NCI-H1105 (cell line): Measurements from ENCODE around the gene GDF10.

Experiments used
- DNase-seq: peaks from one replicate; lab custom pipeline; 2025; lab: John Stamatoyannopoulos, UW

Gene GDF10

DNA sequence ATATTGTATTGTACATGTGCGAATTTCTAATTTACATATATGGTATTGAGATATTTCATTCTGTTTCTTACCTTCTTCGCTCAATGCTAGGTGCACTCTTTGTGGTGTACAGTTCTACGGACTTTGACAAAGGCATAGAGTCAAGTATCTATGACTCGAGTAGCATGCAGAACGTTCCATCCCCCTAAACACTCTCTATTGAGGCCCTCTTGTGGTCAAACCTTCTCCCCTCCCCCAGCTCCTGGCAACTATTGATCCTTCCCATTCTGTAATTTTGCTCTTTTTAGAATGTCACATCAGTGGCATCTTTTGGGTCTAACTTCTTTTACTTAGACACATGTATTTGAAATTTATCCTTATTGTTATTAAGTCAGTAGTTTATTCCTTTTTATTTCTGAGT is 30.7 kb upstream of the GDF10 start:
- no peak for DNase-seq

DNA sequence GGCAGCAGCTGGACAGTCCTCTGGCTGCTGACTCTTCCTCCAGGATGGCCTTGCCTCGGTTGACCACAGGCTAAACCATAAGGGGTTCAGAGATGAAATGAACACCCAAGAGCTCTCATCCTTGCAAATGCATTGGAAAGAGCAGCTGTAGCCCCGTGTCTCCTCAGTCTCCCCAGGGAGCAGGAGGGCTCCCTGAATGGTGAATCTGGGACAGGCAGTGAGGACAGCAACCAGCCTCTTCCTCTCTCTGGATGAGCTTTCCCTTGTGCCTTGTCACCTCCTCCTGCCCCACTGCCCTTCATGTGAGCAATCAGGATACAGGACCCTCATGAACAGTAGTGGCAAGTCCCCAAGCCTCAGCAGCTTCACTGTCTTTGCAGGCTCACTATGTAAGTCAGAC is 23.9 kb upstream of the GDF10 start:
- DNase-seq: no peak

DNA sequence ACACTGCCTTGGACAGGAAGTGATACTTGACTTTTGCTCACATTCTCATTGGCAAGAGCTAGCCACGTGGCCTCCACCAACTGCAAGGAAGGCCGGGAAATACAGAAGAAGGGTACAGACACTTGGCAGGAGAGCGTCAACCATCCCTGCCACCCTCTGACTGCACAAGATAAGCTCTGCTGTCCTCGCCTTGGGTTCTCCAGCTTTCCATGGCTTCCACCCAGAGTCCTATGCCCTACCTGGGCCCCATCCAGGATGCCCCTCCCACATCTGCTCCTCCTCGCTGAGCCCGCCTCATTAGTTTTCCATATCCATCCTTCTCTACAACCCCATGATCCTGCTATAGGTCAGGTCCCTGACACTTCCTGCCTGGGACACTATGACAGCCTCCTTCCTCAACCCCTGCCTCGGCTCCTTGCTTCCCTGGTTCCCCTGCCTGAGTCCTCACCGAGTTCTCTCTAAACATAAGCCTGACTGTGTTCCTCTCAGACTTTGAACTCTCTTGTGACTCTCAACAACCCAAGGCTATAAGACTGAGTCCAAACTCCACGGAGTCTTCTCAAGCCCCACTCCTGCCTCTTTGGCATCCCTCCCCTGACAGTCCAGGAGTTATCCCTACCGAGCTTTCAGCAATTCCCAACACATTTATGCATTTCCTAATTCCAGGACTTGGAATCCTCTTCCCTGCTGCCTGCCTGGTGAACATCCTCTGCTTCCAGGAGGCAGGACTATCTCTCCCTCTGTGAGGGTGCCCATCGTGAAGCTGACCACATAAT is 23.2 kb upstream of the GDF10 start:
- DNase-seq: no peak

DNA sequence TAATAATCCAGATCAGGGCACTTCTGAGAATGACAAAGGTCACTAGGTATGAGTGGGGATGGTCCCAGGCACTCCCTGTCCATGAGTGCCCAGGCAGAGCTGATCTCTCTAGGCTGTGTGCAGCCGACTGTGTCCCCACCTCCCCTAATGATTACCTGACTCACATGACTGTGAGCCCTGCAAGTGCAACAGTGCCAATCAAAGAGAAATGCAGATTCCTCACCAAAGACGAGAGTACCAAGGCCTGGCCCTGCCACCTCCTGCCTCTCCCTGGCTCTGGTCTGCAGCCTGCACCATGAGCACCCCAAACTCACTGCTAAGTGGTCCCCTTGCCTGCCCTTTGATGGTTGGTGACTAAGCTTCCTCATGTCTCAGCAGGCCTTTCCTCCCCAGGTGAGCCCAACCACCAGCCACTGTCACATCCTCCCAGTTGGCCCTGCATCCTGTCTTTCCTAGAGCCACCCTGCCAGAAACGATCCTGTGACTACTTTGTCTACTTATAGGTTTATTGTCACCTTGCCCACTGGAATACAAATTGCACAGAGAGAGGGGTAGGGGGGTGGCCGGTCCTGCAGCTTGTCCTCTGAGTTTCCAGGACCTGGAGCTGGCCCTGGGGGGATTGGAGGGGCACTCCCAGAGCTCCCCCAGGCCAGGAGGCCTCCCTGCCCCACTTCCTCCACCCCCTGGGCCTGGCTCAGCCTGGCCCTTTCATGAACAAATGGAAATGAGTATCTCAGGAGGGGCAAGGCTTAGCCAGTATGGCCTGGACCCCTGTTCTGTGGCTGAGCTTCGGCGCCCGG is 22.4 kb upstream of the GDF10 start:
- no peak for DNase-seq

DNA sequence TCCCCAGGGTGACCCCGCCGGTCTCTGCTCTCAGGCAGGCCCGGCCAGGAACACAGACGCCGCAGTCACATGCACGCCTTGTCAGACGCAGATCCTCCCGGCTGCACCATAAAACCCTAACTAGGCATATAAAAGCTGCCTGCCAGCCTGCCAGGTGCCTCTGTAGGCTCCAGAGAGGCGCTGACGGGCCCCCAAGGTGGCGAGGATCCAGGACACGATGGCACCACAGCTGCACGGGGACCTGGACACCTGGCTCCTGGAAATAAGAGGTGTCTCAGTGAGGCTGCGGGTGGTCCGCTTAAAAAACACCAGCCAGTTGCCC is 21.9 kb upstream of the GDF10 start:
- DNase-seq: no peak

DNA sequence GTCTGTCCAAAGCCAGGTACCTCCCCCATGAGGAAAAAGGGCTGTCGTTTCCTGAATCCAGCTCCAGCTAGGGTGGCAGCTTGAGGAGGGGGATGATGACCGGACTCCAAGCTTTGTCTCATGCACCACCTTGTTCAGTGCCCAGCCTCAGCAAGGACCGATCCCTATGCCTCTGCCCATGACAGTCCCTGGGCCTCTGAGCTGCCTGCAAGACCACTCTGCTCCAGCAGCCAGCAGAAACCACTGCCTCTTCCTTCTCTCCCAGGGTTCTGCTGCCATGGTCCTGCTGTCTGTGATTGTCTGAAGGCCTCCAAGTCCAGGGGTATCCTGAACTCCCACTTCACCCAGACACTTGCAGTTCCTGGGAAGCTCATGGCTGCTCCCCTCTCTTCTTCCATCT is 21.3 kb upstream of the GDF10 start:
- no peak for DNase-seq

DNA sequence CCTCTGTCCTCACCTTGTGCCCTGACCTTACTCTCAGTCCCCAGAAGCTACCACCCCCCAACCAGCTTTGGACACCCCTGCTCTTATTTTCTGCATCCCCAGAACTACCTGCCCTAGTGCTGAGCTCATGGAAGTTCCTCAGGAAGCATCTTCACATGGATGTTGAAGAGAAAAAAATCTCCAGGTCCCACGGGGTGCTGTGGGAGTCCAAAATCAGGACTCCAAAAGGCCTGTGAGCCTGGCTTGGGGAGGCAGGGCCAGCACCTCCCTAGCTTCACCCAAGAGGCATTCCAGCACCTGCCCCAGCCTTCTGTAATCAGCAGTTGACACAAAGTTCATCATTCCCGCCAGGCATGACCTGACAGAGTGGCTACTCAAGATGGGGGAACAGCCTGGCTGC is 20.7 kb upstream of the GDF10 start:
- DNase-seq: no peak

DNA sequence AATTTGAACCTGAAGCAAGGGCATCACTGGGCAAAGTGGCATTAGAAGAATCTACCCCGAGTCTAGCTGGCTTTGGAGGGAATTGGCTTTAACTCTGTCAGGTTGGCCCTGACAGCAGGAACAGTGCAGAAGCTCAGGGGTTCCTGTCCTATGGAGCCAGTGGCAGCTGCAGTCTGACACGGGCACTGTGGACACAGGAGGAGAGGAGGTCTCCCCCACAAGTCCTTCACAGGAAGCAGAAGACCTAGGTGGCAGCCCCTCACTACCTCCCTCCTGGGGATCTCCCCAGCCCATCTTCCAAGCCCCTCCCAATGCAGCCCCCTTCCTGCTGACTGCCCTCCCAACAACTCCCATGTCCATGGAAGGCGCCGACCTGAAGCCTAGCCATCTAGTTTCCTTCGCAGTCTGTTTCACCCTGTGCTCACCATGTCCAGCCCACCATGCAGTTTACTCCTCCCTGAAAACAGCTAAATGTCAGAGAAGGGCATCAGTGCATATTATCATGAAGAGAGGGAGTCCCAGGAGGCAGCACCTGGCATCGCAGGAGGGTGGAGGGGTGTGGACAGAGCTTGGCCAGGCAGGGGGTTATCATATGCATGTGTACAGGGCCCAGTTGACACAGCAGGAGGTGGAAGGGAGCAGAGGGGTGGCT is 17.9 kb upstream of the GDF10 start:
- DNase-seq: no peak

DNA sequence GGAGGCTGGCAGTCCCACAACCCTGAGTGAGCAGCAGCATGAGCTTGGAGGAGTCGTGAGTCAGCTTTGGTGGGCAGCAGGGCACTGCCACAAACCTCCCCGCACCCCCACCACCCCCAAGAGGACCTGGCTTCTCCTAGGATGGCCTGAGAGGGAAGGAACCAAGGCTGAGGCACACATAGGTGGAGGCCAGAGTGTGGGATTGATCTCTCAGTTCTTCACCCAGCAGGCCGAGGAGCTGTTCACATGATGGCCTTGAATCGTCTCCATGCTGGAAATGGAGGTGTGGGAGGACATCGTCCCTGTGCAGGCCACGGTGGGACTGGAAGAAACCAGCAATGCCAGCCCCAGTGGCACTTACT is 17.4 kb upstream of the GDF10 start:
- no peak for DNase-seq

DNA sequence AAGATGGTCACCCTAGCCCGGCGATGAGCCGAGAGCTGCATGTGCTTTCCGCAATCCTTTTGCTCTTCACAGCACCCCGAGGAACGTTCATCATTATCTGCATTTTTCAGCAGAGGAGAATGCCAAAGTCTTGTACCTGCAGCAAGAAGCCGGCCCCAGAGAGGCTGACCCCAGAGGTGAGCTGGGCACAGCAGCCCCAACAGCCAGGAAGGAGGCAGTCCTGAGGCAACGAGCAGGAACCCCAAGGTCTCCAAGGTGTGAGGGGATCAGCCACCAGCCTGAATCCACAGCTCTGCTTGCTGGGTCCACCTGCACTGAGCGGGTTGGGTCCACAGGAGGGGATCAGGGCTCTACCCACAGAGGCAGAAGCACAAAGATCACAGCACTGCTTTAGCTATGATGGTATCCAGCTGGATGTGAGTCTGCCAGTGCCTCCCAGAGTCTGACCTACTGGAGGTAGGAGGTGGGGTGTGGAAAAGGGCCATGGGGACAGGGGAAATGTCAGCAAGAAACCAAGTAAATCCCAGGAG is 16.8 kb upstream of the GDF10 start:
- DNase-seq: no peak

DNA sequence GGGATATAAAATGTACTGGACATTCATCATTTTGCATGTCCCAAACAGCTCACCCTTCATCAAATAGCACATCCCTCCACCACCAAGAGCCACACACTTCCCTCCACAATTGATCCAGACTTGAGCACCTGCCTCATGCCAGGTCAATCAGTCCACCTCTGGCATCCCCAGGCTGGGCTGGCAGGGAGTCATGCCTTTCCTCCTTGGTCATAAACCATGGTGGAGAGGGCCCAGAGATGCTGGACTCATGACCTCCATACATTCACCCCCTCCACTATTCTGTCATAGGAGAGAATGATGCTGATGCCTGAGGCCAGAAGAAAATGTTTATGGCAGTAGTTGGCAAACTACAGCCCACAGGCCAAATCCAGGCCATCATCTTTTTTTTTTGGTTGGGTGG is 16.1 kb upstream of the GDF10 start:
- DNase-seq: no peak

DNA sequence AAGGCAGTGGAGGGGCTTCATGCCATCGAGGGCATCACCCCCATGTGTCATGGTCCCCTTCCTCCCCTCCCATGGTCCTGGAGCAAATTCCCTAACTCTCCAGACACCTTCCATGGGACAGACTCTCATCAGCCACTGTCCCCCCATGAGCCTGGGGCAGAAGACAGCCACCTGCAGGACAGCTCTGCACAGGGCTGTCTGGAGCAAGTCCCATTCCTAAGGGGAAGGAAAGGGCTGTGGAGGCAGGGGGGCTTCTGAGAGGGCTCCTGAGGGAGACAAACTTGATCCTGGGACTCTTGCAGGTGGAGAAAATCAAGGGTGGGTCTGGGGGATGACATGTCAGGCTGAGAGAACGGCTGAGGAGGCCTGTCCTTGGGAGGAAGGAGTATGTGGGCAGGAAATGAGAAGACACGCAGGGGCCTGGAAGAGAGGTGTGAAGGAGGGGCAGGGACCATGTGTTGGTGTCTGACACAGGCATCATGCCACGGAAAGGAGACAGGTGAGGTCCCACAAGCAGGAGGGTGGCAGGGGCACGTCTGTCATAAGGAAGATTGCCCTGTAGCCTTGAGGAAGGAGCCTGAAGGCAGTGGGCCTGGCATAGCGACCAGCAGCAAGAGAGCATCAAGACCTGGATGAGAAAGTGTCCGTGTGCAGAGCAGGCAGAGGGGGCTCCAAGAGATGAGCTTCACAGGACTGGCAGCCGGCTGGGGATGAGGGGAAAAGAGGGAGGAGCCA is 14.4 kb upstream of the GDF10 start:
- DNase-seq: no peak

DNA sequence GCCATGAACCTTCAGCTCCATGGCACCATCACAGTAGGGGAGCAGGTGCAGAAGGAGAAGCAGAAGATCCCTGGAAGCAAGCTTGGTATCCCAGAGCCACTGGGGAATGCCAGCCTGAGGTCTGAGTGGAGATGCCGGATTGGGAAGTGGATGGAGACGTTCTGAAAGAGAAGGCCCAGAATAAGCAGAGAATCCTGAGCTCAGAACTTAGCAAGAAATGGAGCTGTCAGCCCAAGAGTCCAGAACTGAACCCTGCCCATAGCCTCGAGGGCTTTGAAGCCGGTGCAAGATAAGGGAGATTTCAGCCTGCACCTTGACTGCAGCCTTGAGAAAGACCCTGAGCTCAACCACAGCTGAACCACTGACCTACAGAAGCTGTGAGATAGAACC is 13.9 kb upstream of the GDF10 start:
- no peak for DNase-seq

DNA sequence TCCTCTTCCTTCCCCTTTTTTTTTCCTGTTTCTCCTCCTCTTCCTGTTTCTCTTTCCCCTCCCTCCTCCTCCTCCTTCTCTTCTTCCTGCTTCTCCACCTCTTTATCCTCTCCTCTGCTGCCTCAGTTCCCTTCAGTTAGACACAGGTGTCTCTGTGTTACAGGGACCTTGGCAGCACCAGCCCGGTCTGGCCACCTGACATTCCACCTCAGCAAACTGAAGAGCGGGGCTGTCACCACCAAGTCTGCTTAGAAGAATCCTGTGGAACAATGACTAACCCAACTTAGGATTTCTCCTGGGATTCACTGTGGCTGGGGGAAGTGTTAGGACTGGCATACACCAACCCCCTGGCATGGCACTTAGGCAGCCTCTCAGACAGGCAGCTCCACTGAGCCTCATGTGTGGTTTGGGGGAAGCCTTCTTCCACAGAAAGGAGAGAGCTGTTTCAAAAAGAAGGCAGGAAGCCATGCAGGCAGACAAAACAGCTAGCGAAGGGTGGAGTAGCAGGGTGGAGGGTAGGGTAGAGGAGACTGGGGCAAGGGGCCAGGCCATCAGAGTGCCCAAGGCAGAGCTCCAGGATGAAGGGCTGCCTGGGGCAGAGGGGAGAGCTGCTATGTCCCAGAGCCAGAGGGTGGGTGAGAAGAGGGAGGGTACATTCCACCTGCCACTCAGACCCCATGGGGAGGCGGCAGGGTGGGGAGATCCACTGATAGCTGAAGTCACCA is 13.2 kb upstream of the GDF10 start:
- DNase-seq: no peak

DNA sequence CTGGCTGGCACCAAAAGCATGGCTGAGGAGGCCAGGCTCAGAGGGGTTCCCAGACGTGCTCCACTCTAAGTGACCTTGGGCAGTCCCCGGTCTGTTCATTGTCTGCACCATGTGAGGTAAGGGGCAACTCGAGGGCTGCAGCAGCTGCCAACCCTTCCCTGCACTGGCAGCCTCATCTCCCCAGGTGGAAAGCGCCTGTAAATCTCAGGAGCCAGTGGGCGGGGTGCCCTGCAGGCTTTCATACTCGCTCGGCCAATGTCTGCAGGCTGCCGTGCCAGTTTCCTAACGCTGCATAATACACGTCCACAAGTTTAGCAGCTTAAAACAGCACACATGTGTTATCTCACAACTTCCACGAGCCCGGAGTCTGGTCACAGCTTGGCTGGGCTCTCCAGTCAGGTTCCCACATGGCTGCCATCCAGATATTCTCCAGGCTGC is 12.6 kb upstream of the GDF10 start:
- DNase-seq: no peak

DNA sequence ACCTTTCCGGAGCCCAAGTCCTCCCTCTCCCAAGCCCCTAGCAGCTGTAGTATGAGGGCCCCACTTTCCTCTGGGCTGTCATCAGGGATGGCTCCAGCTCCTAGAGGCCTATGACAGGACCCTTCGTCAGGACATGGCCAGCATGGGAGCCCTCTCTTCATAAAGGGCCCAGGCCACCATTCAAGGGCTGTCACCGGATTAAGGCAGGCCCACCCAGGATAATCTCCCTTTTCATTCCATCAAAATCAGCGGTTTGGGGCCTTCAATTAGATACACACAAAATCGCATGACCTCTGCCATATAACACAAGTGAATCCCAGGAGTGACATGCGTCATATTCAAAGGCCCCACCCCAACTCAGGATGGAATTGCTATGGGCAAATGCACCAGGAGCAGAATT is 12.2 kb upstream of the GDF10 start:
- no peak for DNase-seq

DNA sequence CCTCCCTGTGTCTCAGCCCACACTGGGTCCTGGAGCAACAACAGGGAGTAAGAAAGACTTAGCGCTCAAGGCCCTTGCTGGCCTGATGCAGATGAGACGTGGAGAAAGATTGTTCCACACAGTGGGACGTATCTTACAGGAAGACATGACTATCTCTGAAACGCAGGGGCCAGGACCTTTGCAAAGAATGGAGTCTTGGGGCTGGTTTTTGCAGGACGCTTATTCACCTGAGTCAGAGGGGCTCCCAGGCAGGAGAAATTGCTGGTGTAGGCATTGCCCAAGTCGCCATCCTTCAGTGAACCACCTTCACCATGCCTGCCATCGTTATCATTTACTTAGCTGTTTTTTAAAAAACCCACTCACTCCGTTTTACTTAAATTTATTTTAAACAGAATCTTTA is 11.8 kb upstream of the GDF10 start:
- no peak for DNase-seq

DNA sequence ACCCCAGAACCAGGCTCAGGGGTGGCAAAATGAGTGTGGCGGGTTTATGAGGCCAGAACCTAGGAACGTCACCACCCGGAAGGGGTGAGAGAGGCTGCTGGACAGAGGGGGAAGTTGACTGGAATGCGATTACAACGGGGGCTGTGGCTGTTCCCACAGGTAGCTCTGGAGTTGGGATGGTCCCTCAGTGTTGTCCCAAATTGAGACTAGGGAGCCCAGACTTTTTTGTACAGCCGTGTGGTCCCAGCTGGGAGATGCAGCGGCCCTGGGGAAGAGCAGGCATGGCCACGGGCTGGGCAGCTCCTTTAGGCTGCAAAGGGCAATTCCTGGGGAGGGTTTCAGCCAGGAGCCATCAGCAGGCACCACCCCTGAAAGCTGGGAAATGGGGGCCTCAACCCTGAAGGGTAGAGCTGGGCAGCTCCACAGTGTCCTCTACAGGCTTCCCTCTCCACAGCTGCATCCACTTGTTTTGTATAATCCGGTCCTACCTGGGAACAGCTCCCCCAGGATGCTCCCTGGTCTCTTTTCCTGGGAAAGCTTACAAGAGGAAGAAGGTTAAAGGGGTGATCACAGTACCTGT is 11.0 kb upstream of the GDF10 start:
- no peak for DNase-seq

DNA sequence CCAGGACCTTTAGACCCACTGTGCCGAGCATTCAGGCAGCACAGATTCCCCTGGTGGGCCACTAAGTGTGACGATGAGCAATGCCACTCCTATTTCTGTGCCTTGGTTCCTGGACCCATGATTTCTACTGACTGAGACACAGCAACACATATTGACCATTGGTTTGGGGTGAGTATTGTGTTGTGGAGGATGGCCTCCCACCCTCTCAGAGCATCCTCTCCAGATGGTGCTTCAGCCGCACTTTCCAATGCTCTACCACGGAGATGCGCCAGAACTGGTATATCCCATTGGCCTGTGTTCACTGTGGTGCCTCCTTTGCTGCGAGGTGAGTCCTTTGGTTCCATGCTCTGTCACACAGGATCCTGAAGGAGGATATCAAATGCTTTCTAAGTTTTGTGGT is 10.1 kb upstream of the GDF10 start:
- DNase-seq: no peak

DNA sequence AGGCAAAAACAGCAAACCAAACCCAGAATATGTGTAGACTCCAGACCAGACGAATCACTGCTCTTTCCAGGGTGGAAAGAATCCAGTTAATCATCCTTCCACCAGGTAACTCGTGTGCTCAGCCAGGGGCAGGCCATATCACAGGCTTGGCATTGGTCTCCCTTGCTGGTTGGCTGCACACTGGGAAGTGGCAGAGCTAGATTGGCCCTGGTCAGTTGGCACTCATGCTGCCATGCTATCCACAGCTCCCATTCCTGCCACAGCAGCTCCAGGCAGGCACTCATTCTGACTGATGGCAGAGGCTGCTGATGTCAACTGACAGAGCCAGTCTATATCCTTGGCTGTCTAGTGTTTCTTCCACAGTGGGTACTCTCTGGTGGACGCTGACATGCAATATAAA is 9.7 kb upstream of the GDF10 start:
- DNase-seq: no peak

DNA sequence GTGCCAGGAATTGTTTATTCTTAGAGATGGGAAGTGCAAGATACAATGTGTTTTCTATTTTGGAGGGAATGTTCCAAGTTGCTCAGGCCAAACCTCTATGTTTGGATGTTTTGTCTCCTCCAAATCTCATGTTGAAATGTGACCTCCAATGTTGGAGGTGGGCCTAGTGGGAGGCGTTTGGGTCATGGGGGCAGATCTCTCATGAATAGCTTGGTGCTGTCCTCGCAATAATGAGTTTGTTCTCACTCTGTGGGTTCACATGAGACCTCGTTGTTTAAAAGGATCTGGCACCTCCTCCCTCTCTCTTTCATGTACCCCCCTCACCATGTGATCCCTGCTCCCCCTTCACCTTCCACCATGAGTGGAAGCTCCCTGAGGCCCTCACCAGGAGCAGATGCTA is 8.3 kb upstream of the GDF10 start:
- DNase-seq: no peak
